Loucy (cell line): ENCODE results near the gene LFNG.

ENCODE experiments used
- H2AFZ ChIP-seq: fragments of 200-600 bp; sonication (generic); 2 replicates; pipeline ENCODE4 v1.6.0; 2016; ENCODE audit warnings: antibody characterized with exemption, mild to moderate bottlenecking, low read length, moderate library complexity
- H3F3A ChIP-seq: fragments of 200-600 bp; 2 replicates; pipeline ENCODE4 v1.6.0; 2016; ENCODE audit warnings: antibody characterized with exemption, low read depth, mild to moderate bottlenecking
- H3K27me3 ChIP-seq: fragments of 200-600 bp; sonication (generic); 2 replicates; pipeline ENCODE4 v1.6.1; 2014; ENCODE audit warnings: low read length, mild to moderate bottlenecking; ENCODE audit not compliant: insufficient read depth, poor library complexity, severe bottlenecking
- H3K36me3 ChIP-seq: fragments of 200-600 bp; sonication (generic); 2 replicates; pipeline ENCODE4 v1.6.1; 2016; ENCODE audit warnings: low read length; ENCODE audit not compliant: insufficient read depth
- H3K4me1 ChIP-seq: fragments of 200-600 bp; sonication (generic); 2 replicates; pipeline ENCODE4 v1.5.1; 2014; ENCODE audit warnings: low read length, mild to moderate bottlenecking; ENCODE audit not compliant: insufficient read depth, poor library complexity, severe bottlenecking
- H3K4me2 ChIP-seq: fragments of 200-600 bp; sonication (generic); 2 replicates; pipeline ENCODE4 v1.6.0; 2014; ENCODE audit warnings: antibody characterized with exemption, low read length, low read depth, mild to moderate bottlenecking; ENCODE audit not compliant: poor library complexity, severe bottlenecking
- H3K4me3 ChIP-seq: fragments of 200-600 bp; sonication (generic); 2 replicates; pipeline ENCODE4 v1.5.1; 2014; ENCODE audit warnings: low read length, mild to moderate bottlenecking, mixed read lengths; ENCODE audit not compliant: poor library complexity, severe bottlenecking
- H3K79me2 ChIP-seq: fragments of 200-600 bp; sonication (generic); 2 replicates; pipeline ENCODE4 v1.6.1; 2014; ENCODE audit warnings: low read length; ENCODE audit not compliant: insufficient read depth
- H3K9ac ChIP-seq: fragments of 200-600 bp; sonication (generic); 2 replicates; pipeline ENCODE4 v1.6.0; 2014; ENCODE audit warnings: mild to moderate bottlenecking, low read depth, low read length, moderate library complexity; ENCODE audit not compliant: poor library complexity, severe bottlenecking
- H3K9me2 ChIP-seq: fragments of 200-600 bp; sonication (generic); replicated peaks from 2 replicates; pipeline ENCODE4 v1.6.1; 2016; ENCODE audit warnings: low read depth, low read length, mixed read lengths
- H3K9me3 ChIP-seq: fragments of 200-600 bp; sonication (generic); 2 replicates; pipeline ENCODE4 v1.6.1; 2014; ENCODE audit warnings: mild to moderate bottlenecking, antibody characterized with exemption, low read length, low read depth; ENCODE audit not compliant: insufficient read depth
- H4K20me1 ChIP-seq: fragments of 200-600 bp; sonication (generic); 2 replicates; pipeline ENCODE4 v1.6.0; 2014; ENCODE audit warnings: antibody characterized with exemption, low read length, mild to moderate bottlenecking; ENCODE audit not compliant: insufficient read depth, poor library complexity, severe bottlenecking
- EZH2phosphoT487 ChIP-seq: fragments of 200-600 bp; IDR thresholded peaks from 2 replicates; pipeline ENCODE4 v1.6.1; 2018; ENCODE audit warnings: antibody characterized with exemption, mild to moderate bottlenecking, moderate library complexity, borderline replicate concordance
- TF ChIP-seq, protein P1 (sequence below): fragments of 200-600 bp; sonication (generic); conservative IDR thresholded peaks from 2 replicates; pipeline ENCODE4 v1.5.1; 2014; ENCODE audit warnings: mild to moderate bottlenecking, antibody characterized with exemption, low read length

Gene LFNG

GRCh38 chr7:2521952-2522591 is 2.5 kb downstream of the LFNG start:
- no peaks in the 10 kb centered on the region for H4K20me1 ChIP-seq
- H2AFZ ChIP-seq: no peak overlapping the region
- no peaks in the 10 kb centered on the region for H3K79me2 ChIP-seq
- H3K4me3 ChIP-seq: peak overlapping the region; percentile 56
- peaks cover 47% of the 10 kb centered on the region for H3K4me1 ChIP-seq
- peak overlapping the region; percentile 63 for H3K4me2 ChIP-seq
- H3K9me2 ChIP-seq: no peaks in the 10 kb centered on the region
- H3K27me3 ChIP-seq: no peaks in the 10 kb centered on the region
- H3K9ac ChIP-seq: peak overlapping the region; percentile 33
- H3K9me3 ChIP-seq: no peaks in the 10 kb centered on the region
- H3K36me3 ChIP-seq: no peaks in the 10 kb centered on the region
- H3F3A ChIP-seq: no peaks in the 10 kb centered on the region; the same call in 1 of the 2 replicates
- TF ChIP-seq EZH2phosphoT487: no peak
- TF ChIP-seq, protein P1, sequence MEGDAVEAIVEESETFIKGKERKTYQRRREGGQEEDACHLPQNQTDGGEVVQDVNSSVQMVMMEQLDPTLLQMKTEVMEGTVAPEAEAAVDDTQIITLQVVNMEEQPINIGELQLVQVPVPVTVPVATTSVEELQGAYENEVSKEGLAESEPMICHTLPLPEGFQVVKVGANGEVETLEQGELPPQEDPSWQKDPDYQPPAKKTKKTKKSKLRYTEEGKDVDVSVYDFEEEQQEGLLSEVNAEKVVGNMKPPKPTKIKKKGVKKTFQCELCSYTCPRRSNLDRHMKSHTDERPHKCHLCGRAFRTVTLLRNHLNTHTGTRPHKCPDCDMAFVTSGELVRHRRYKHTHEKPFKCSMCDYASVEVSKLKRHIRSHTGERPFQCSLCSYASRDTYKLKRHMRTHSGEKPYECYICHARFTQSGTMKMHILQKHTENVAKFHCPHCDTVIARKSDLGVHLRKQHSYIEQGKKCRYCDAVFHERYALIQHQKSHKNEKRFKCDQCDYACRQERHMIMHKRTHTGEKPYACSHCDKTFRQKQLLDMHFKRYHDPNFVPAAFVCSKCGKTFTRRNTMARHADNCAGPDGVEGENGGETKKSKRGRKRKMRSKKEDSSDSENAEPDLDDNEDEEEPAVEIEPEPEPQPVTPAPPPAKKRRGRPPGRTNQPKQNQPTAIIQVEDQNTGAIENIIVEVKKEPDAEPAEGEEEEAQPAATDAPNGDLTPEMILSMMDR: no peak

DNA sequence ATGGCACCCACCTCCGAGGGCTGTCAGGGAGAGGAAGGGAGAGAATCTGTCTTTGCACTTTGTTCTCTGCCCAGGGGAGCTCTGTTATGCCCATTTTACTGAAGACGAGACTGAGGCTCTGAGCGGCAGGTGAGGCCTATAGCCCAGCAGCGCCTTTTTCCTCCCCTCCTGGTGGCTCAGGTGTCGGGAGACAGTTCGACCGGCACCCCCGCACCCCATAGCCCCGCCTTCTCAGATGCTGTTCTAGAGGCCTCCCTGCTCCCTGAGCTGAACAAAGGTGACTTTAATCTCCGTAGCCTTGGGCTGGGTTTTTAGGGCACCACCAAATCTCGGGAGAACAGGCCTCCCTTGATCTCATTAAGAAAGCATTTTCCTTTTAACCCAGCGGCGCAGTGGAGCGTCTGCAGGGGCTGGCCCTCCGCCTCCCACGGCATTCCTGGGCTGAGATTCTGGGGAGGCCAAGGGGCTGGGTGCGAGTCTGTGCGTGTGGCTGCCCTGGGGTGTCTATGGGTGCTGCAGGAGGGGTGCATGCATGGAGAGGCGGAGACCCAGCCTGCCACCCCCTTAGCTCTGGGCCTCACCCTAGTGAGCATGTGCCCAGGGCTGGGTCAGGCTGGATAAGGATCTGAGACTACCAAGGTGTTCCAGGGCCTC is 3.3 kb downstream of the LFNG start:
- Histone ChIP-seq H3K9ac (peak overlapping the region; percentile 33), H3K4me3 (peak overlapping the region; percentile 56), H3K9me3 (no peaks in the 10 kb centered on the region), H2AFZ (no peak overlapping the region), H3K4me1 (peaks cover 47% of the 10 kb centered on the region), H3K4me2 (peak overlapping the region; percentile 63), H3K9me2 (no peaks in the 10 kb centered on the region), H3K36me3 (no peaks in the 10 kb centered on the region), H4K20me1 (no peaks in the 10 kb centered on the region), H3K79me2 (no peaks in the 10 kb centered on the region), H3K27me3 (no peaks in the 10 kb centered on the region), H3F3A (no peaks in the 10 kb centered on the region; the same call in 1 of the 2 replicates)
- TF ChIP-seq, protein P1: no peak
- no peak for TF ChIP-seq EZH2phosphoT487

GRCh38 chr7:2523461-2523936 is 3.9 kb downstream of the LFNG start:
- H3F3A ChIP-seq: no peaks in the 10 kb centered on the region; the same call in 1 of the 2 replicates
- no peaks in the 10 kb centered on the region for H3K79me2 ChIP-seq
- no peaks in the 10 kb centered on the region for H3K36me3 ChIP-seq
- no peaks in the 10 kb centered on the region for H4K20me1 ChIP-seq
- no peak overlapping the region for H2AFZ ChIP-seq
- peak overlapping the region; percentile 63 for H3K4me2 ChIP-seq
- H3K4me3 ChIP-seq: no peak overlapping the region
- H3K9me3 ChIP-seq: no peaks in the 10 kb centered on the region
- peaks cover 47% of the 10 kb centered on the region for H3K4me1 ChIP-seq
- no peak overlapping the region for H3K9ac ChIP-seq
- no peak for TF ChIP-seq EZH2phosphoT487
- TF ChIP-seq, protein P1: no peak
- H3K27me3 ChIP-seq: no peaks in the 10 kb centered on the region
- no peaks in the 10 kb centered on the region for H3K9me2 ChIP-seq
